Coronary artery (tissue), 2 donors: Measurements from ENCODE around the gene SOST.
A peak's percentile ranks its signal among the peaks of the same experiment; 100 is the strongest.

Experiments
- DNase-seq: peaks from one replicate; pipeline ENCODE4 v3.0.0-alpha.2; 2017; ENCODE audit warnings: low spot score
- H3K27ac ChIP-seq, 2 donors: fragments of 200-600 bp; sonication (generic); one replicate each; pipeline ENCODE4 v1.5.1; 2016 to 2019
- H3K4me3 ChIP-seq: fragments of 200-600 bp; sonication (generic); 2 replicates; pipeline ENCODE4 v1.5.1; 2016; ENCODE audit warnings: mild to moderate bottlenecking, moderate library complexity
- CTCF ChIP-seq: fragments of 200-600 bp; sonication (generic); IDR thresholded peaks from one replicate; pipeline ENCODE4 v1.5.1; 2019; ENCODE audit warnings: antibody characterized with exemption

SOST gene

GRCh38 chr17:43757171-43757660 is 1.4 kb downstream of the SOST start:
- no peak for DNase-seq
- no peak for TF ChIP-seq CTCF
- no peak overlapping the region for H3K4me3 ChIP-seq
- no peak overlapping the region for H3K27ac ChIP-seq

- H3K27ac ChIP-seq: no peak overlapping the region
- H3K4me3 ChIP-seq: no peak overlapping the region
- no peak for TF ChIP-seq CTCF
- no peak for DNase-seq
These were observed 2.4 kb downstream of the SOST start for GRCh38 chr17:43756201-43756600.

GRCh38 chr17:43755389-43755875 is 3.2 kb downstream of the SOST start:
- Histone ChIP-seq H3K27ac (no peak overlapping the region), H3K4me3 (peak overlapping the region; percentile 24)
- no peak for DNase-seq
- no peak for TF ChIP-seq CTCF

- peak overlapping the region; percentile 24 for H3K4me3 ChIP-seq
These were observed 3.6 kb downstream of the SOST start for GRCh38 chr17:43754947-43755346.

GRCh38 chr17:43753493-43754129 is 5.0 kb downstream of the SOST start:
- no peak overlapping the region for H3K27ac ChIP-seq

More at GRCh38 chr17:43754947-43755346, 3.6 kb downstream of the SOST start:
- H3K27ac ChIP-seq: no peak overlapping the region
- DNase-seq: no peak
- TF ChIP-seq CTCF: no peak

GRCh38 chr17:43750153-43750552 is 8.4 kb downstream of the SOST start:
- DNase-seq: no peak
- TF ChIP-seq CTCF: no peak
- H3K27ac ChIP-seq: no peak overlapping the region

More at GRCh38 chr17:43753493-43754129, 5.0 kb downstream of the SOST start:
- TF ChIP-seq CTCF: no peak
- DNase-seq: no peak
- H3K4me3 ChIP-seq: no peak overlapping the region

GRCh38 chr17:43745541-43745940 is 13.1 kb downstream of the SOST start:
- peak overlapping the region; percentile 18 for H3K4me3 ChIP-seq
- peak overlapping the region in 1 of 2 donors; percentile 30 for H3K27ac ChIP-seq
- no peak for TF ChIP-seq CTCF
- no peak for DNase-seq

More at GRCh38 chr17:43750153-43750552, 8.4 kb downstream of the SOST start:
- no peak overlapping the region for H3K4me3 ChIP-seq
